ENCODE results near the gene ANO2. TPM values are rescaled to one million over a fixed set of nuclear protein-coding genes. Genes with fewer than 3 reads are reported as not detected.

The ANO2 gene
- total and polyA plus RNA-seq, 4 donors: 0.03 to 0.25 (median 0.15) TPM

DNA sequence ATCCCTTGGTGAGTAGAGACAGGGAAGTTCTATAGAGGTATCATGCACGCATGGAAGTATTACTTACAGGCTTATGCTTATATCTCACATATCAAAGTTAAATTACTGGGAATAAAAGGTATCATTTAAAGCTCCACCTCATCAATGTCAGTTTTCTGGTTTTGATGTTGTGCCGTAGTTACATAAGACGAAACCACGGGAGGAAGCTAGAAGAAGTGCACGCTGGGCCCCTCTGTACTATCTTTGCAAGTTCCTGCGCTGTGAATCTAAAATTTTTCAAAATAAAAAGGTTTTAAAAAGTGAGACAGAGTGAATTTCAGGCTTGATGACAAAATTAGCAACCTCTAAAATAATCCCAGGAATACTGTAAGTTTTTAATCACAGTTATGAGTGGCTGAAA is 198.1 kb downstream of the ANO2 start:
- WGBS: 87% methylated on average over 6 of the region's 6 CpGs
- no peak overlapping the region for H3K9ac ChIP-seq (ENCODE audit: low read depth in 1 of 2, low read length in 2 of 2)
- peaks cover 0 to 3% (median 0%) of the 10 kb centered on the region in 4 donors for H3K27me3 ChIP-seq (ENCODE audit: control insufficient read depth in 4 of 4, insufficient read depth in 4 of 4, low read length in 3 of 4)
- H3K36me3 ChIP-seq (ENCODE audit: control insufficient read depth in 4 of 4, insufficient read depth in 3 of 4, low read depth in 1 of 4, low read length in 3 of 4): no peaks in the 10 kb centered on the region
- H3K4me1 ChIP-seq (ENCODE audit: control insufficient read depth in 4 of 4, insufficient read depth in 4 of 4, low read length in 3 of 4): no peaks in the 10 kb centered on the region
- H3K27ac ChIP-seq (ENCODE audit: low read depth in 1 of 2, low read length in 2 of 2): no peak overlapping the region
- no peak overlapping the region for H3K4me3 ChIP-seq (ENCODE audit: low read depth in 1 of 3, low read length in 3 of 3)
- H3K9me3 ChIP-seq (ENCODE audit: control insufficient read depth in 4 of 4, low read length in 3 of 4): no peaks in the 10 kb centered on the region
- TF ChIP-seq, protein P1, sequence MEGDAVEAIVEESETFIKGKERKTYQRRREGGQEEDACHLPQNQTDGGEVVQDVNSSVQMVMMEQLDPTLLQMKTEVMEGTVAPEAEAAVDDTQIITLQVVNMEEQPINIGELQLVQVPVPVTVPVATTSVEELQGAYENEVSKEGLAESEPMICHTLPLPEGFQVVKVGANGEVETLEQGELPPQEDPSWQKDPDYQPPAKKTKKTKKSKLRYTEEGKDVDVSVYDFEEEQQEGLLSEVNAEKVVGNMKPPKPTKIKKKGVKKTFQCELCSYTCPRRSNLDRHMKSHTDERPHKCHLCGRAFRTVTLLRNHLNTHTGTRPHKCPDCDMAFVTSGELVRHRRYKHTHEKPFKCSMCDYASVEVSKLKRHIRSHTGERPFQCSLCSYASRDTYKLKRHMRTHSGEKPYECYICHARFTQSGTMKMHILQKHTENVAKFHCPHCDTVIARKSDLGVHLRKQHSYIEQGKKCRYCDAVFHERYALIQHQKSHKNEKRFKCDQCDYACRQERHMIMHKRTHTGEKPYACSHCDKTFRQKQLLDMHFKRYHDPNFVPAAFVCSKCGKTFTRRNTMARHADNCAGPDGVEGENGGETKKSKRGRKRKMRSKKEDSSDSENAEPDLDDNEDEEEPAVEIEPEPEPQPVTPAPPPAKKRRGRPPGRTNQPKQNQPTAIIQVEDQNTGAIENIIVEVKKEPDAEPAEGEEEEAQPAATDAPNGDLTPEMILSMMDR (IDR thresholded peaks at IDR 0.05; ENCODE audit: low read depth, low read length, missing input control): no peak
- TF ChIP-seq RXRA (IDR thresholded peaks at IDR 0.05) (no peak), GABPA (IDR thresholded peaks at IDR 0.05 in 1 of 2, conservative IDR thresholded peaks at IDR 0.05 in 1 of 2) (no peak), TAF1 (conservative IDR thresholded peaks at IDR 0.05) (no peak), YY1 (IDR thresholded peaks at IDR 0.05) (no peak), HNF4G (IDR thresholded peaks at IDR 0.05) (no peak), NR2F2 (IDR thresholded peaks at IDR 0.05) (no peak), EGR1 (IDR thresholded peaks at IDR 0.05; ENCODE audit: low read depth in 2 of 2) (no peak), HNF4A (conservative IDR thresholded peaks at IDR 0.05) (no peak), FOXA1 (IDR thresholded peaks at IDR 0.05) (no peak), RAD21 (IDR thresholded peaks at IDR 0.05) (no peak)
- TF ChIP-seq, protein P2, sequence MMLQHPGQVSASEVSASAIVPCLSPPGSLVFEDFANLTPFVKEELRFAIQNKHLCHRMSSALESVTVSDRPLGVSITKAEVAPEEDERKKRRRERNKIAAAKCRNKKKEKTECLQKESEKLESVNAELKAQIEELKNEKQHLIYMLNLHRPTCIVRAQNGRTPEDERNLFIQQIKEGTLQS (IDR thresholded peaks at IDR 0.05): no peak
- TF ChIP-seq, protein P3, sequence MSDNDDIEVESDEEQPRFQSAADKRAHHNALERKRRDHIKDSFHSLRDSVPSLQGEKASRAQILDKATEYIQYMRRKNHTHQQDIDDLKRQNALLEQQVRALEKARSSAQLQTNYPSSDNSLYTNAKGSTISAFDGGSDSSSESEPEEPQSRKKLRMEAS (IDR thresholded peaks at IDR 0.05): no peak
- no peak for DNase-seq (ENCODE audit: low spot score)

DNA sequence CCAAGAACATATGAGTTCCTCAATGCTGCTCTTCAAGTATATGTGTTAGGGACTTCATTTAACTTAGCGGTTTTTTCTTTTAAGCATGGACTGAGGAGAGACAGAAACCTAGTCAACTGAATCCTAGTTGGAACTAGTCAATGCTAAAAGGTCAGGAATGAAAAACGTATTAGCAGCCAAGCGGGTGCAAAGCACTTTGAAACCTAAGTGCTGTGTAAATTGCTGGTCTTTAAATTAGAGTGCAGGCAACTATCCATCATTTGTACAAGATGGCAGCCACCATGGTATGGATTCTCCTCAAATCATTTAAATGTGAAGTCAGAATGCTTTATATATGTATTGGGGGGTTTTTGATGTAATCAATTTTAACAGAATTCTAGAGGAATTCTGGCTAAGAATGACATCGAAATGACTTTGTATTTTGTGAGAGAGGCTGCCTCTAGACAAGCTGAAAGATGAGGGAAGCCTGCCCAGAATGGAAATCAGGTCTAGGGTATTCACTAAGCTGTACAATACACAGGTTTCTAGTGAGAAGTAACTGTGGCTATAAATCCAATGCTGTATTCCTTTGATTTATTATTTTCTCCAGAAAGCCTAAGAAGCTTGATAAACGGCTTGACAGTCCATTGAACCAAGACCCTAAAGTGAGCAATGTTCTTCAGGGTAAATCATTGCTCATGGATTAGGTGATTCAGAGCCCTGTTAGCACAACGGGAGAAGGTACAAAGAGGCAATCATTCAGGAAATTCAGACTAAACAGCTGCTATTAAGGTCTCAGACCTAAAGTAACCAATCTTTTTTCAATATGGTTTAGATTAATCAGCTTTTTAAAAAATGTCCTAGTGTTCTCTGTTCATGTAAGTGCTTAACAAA is 198.8 kb downstream of the ANO2 start:
- Histone ChIP-seq H3K9ac (ENCODE audit: low read depth in 1 of 2, low read length in 2 of 2) (no peak overlapping the region), H3K27me3 (ENCODE audit: control insufficient read depth in 4 of 4, insufficient read depth in 4 of 4, low read length in 3 of 4) (peaks cover 0 to 3% (median 0%) of the 10 kb centered on the region in 4 donors), H3K27ac (ENCODE audit: low read depth in 1 of 2, low read length in 2 of 2) (no peak overlapping the region), H3K4me3 (ENCODE audit: low read depth in 1 of 3, low read length in 3 of 3) (no peak overlapping the region), H3K36me3 (ENCODE audit: control insufficient read depth in 4 of 4, insufficient read depth in 3 of 4, low read depth in 1 of 4, low read length in 3 of 4) (no peaks in the 10 kb centered on the region), H3K4me1 (ENCODE audit: control insufficient read depth in 4 of 4, insufficient read depth in 4 of 4, low read length in 3 of 4) (no peaks in the 10 kb centered on the region), H3K9me3 (ENCODE audit: control insufficient read depth in 4 of 4, low read length in 3 of 4) (no peaks in the 10 kb centered on the region)
- 85% methylated on average over 6 of the region's 6 CpGs for WGBS
- TF ChIP-seq YY1 (IDR thresholded peaks at IDR 0.05) (no peak), JUND (IDR thresholded peaks at IDR 0.05) (no peak), RAD21 (IDR thresholded peaks at IDR 0.05) (no peak), FOXA2 (IDR thresholded peaks at IDR 0.05) (no peak), GABPA (IDR thresholded peaks at IDR 0.05 in 1 of 2, conservative IDR thresholded peaks at IDR 0.05 in 1 of 2) (no peak)
- TF ChIP-seq, protein P2 (IDR thresholded peaks at IDR 0.05): no peak
- TF ChIP-seq, protein P4, sequence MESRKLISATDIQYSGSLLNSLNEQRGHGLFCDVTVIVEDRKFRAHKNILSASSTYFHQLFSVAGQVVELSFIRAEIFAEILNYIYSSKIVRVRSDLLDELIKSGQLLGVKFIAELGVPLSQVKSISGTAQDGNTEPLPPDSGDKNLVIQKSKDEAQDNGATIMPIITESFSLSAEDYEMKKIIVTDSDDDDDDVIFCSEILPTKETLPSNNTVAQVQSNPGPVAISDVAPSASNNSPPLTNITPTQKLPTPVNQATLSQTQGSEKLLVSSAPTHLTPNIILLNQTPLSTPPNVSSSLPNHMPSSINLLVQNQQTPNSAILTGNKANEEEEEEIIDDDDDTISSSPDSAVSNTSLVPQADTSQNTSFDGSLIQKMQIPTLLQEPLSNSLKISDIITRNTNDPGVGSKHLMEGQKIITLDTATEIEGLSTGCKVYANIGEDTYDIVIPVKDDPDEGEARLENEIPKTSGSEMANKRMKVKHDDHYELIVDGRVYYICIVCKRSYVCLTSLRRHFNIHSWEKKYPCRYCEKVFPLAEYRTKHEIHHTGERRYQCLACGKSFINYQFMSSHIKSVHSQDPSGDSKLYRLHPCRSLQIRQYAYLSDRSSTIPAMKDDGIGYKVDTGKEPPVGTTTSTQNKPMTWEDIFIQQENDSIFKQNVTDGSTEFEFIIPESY (IDR thresholded peaks at IDR 0.05): no peak
- no peak for DNase-seq (ENCODE audit: low spot score)

All from liver (tissue), 9 donors.